Measurements from ENCODE around the gene PCNX3.

GRCh38 chr11:65611028-65611757 is 4.4 kb upstream of the PCNX3 start:
- TF ChIP-seq CTCF (conservative IDR thresholded peaks at IDR 0.05; ENCODE audit: low read length) (no peak), EZH2phosphoT487 (IDR thresholded peaks at IDR 0.05; ENCODE audit: borderline replicate concordance) (no peak)
